GM23248 (cell line): ENCODE data around the gene GPR89B. TPM values are rescaled to one million over a fixed set of nuclear protein-coding genes. Genes with fewer than 3 reads are reported as not detected.
"Not testable (repeated sequence)": the region's sequence is repeated elsewhere in the genome, so short reads cannot be mapped to it uniquely, and the experiment has no call there.

Experiments used
- DNase-seq: peaks from one replicate; pipeline ENCODE4 v3.0.0-alpha.2; 2015
- H2AFZ ChIP-seq: fragments of 200-600 bp; sonication (generic); 2 replicates; pipeline ENCODE4 v1.6.1; 2016; ENCODE audit warnings: antibody characterized with exemption
- H3F3A ChIP-seq: fragments of 200-600 bp; sonication (generic); 2 replicates; pipeline ENCODE4 v1.6.1; 2016; ENCODE audit warnings: mild to moderate bottlenecking, antibody characterized with exemption, mixed run types; ENCODE audit not compliant: insufficient read depth
- H3K27ac ChIP-seq: fragments of 200-600 bp; sonication (generic); 2 replicates; pipeline ENCODE4 v1.5.1; 2016; ENCODE audit warnings: mild to moderate bottlenecking
- H3K27me3 ChIP-seq: fragments of 200-600 bp; sonication (generic); replicated peaks from 2 replicates; pipeline ENCODE4 v1.6.1; 2016; ENCODE audit warnings: mild to moderate bottlenecking; ENCODE audit not compliant: insufficient read depth
- H3K36me3 ChIP-seq: fragments of 200-600 bp; sonication (generic); 2 replicates; pipeline ENCODE4 v1.6.1; 2016; ENCODE audit warnings: low read depth, mild to moderate bottlenecking
- H3K4me1 ChIP-seq: fragments of 200-600 bp; sonication (generic); 2 replicates; pipeline ENCODE4 v1.6.1; 2016; ENCODE audit warnings: mild to moderate bottlenecking; ENCODE audit not compliant: insufficient read depth
- H3K4me2 ChIP-seq: fragments of 200-600 bp; sonication (generic); one replicate; pipeline ENCODE4 v1.6.1; 2016; ENCODE audit warnings: mild to moderate bottlenecking; ENCODE audit not compliant: unreplicated experiment
- H3K4me3 ChIP-seq: fragments of 200-600 bp; sonication (generic); 2 replicates; pipeline ENCODE4 v1.5.1; 2016; ENCODE audit warnings: mild to moderate bottlenecking
- H3K79me2 ChIP-seq: fragments of 200-600 bp; sonication (generic); 2 replicates; pipeline ENCODE4 v1.6.1; 2016; ENCODE audit warnings: mild to moderate bottlenecking; ENCODE audit not compliant: insufficient read depth
- H3K9ac ChIP-seq: fragments of 200-600 bp; sonication (generic); 2 replicates; pipeline ENCODE4 v1.6.1; 2016; ENCODE audit warnings: mild to moderate bottlenecking
- H3K9me2 ChIP-seq: fragments of 200-600 bp; sonication (generic); 2 replicates; pipeline ENCODE4 v1.6.1; 2016; ENCODE audit warnings: mixed run types, mild to moderate bottlenecking, moderate library complexity; ENCODE audit not compliant: insufficient read depth
- H3K9me3 ChIP-seq: fragments of 200-600 bp; sonication (generic); one replicate; pipeline ENCODE4 v1.6.1; 2017; ENCODE audit warnings: low read depth
- H4K20me1 ChIP-seq: fragments of 200-600 bp; sonication (generic); 2 replicates; pipeline ENCODE4 v1.6.0; 2016; ENCODE audit not compliant: insufficient read depth
- EZH2 ChIP-seq: fragments of 200-600 bp; sonication (generic); IDR thresholded peaks from 2 replicates; pipeline ENCODE4 v1.6.1; 2018; ENCODE audit warnings: antibody characterized with exemption, mild to moderate bottlenecking; ENCODE audit not compliant: insufficient read depth, poor library complexity, severe bottlenecking
- EZH2phosphoT487 ChIP-seq: fragments of 200-600 bp; sonication (generic); IDR thresholded peaks from 2 replicates; pipeline ENCODE4 v1.6.1; 2018; ENCODE audit warnings: antibody characterized with exemption, moderate library complexity, mild to moderate bottlenecking, low read depth; ENCODE audit not compliant: insufficient read depth
- WGBS, 2 experiments: methylation state at CpG; one replicate each; pipeline ENCODE4 v1.1.6; 2015 to 2017; ENCODE audit warnings: low lambda C conversion rate in 2 of 2, low coverage in 1 of 2; ENCODE audit errors: missing lambda C conversion rate in 2 of 2; 5-methylcytosine and 5-hydroxymethylcytosine counted together
- in situ Hi-C: fragments of 300-500 bp; cut with MboI; formaldehyde crosslinking; loops from 2 replicates; pipeline ENCODE4 v1.15.0; 2020
- polyA plus RNA-seq: library from polyadenylated mRNA; unstranded; fragments of >200 nt; fragmentation: Nextera tagmentation; extraction: Ambion mirVana; gene quantifications from 2 replicates; pipeline ENCODE4 v1.2.1, GENCODE V29; 2016
- total RNA-seq: library from RNA; depleted of rRNA; stranded (reverse); fragments of >200 nt; shearing (Covaris generic); gene quantifications from 2 replicates; pipeline ENCODE4 v1.2.3, GENCODE V29; 2014

Gene GPR89B
- total and polyA plus RNA-seq, 2 experiments from 2014 or later = 13.3 to 20.8 TPM

DNA sequence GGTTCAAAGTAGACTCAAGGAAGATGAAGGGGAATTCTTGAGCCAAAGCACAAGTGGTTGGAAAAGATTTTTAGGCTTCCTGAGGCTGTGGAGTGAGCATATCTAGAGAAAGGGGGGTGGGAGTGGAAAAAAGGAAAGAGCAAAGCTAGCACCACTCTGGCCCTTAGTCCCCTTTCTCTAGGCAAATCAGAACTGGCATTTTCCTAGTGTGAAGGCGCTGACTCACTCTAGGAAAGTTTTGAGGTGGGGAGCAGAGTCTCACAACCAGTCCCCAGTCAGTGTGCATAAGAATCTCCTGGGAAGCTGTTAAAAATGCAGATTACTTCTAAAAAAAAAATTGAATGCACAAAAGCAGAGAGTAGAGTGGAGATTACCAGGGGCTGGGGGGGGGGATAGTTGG is 3.4 kb upstream of the GPR89B start:
- TF ChIP-seq EZH2phosphoT487 (no peak), EZH2 (no peak)
- Histone ChIP-seq H3K27ac (no peak overlapping the region), H3K9ac (no peak overlapping the region), H3K36me3 (no peaks in the 10 kb centered on the region), H3K79me2 (peaks cover 6% of the 10 kb centered on the region), H2AFZ (no peak overlapping the region), H3K4me1 (peaks cover 6% of the 10 kb centered on the region; the same call in 1 of the 2 replicates), H3K9me3 (no peaks in the 10 kb centered on the region), H3K9me2 (no peaks in the 10 kb centered on the region), H3K27me3 (no peaks in the 10 kb centered on the region), H3F3A (no peaks in the 10 kb centered on the region), H3K4me3 (no peak overlapping the region), H3K4me2 (no peak overlapping the region), H4K20me1 (no peaks in the 10 kb centered on the region)
- in situ Hi-C loops = no loop called here
- DNase-seq = no peak
- WGBS, 2 experiments = 75 to 78% methylated on average over 1 of the region's 1 CpG

DNA sequence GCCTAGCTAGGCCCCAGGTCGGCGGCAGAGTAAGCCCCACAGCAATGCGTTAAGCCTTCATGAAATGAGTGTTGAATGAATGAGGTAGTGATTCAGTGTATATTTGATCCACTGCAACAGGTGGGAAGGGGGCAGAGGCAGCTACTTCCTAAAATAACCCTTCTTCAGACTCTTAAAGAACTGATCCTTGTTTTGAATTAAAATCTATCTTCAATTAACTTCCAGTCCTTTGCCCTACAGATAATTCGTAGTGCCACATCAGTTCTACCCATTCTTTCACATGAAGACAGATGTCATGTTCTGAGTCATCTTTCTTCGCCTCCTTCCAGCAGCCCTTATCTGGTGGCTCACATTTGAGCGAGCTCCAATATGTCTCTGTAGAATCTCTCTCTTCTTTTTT is 1.0 kb upstream of the GPR89B start:
- DNase-seq = not testable (repeated sequence)
- 66 to 86% methylated on average over 3 to 6 of the region's 6 CpGs for WGBS, 2 experiments

DNA sequence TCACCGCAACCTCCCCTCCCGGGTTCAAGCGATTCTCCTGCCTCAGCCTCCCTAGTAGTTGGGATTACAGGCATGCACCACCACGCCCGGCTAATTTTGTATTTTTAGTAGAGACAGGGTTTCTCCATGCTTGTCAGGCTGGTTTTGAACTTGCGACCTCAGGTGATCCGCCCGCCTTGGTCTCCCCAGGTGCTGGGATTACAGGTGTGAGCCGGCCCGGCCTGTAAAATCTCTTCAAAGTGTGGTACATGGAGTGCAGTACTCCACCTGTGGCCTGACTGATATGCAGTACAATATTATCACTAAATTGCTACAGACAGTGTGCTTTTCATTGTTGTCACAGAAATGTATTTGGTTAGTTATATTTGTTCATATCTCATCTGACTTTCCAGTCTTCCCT is 531 bp upstream of the GPR89B start:
- H2AFZ ChIP-seq, H4K20me1 ChIP-seq, H3K9me3 ChIP-seq, H3K4me1 ChIP-seq, H3F3A ChIP-seq, DNase-seq, H3K9ac ChIP-seq, in situ Hi-C loops, H3K4me2 ChIP-seq, H3K4me3 ChIP-seq, H3K27me3 ChIP-seq, H3K27ac ChIP-seq, H3K36me3 ChIP-seq, H3K9me2 ChIP-seq: not testable (repeated sequence)
- WGBS, 2 experiments = 80 to 90% methylated on average over 3 to 7 of the region's 10 CpGs
- H3K79me2 ChIP-seq = peaks cover 25% of the 10 kb centered on the region

More for the DNA sequence above, 1.0 kb upstream of the GPR89B start:
- H3K9ac ChIP-seq, H3K36me3 ChIP-seq, H3K4me2 ChIP-seq, H4K20me1 ChIP-seq, H2AFZ ChIP-seq, in situ Hi-C loops, H3K4me1 ChIP-seq, H3K27ac ChIP-seq, H3K27me3 ChIP-seq, H3F3A ChIP-seq, H3K9me2 ChIP-seq, H3K4me3 ChIP-seq, H3K9me3 ChIP-seq: not testable (repeated sequence)
- peaks cover 25% of the 10 kb centered on the region for H3K79me2 ChIP-seq

DNA sequence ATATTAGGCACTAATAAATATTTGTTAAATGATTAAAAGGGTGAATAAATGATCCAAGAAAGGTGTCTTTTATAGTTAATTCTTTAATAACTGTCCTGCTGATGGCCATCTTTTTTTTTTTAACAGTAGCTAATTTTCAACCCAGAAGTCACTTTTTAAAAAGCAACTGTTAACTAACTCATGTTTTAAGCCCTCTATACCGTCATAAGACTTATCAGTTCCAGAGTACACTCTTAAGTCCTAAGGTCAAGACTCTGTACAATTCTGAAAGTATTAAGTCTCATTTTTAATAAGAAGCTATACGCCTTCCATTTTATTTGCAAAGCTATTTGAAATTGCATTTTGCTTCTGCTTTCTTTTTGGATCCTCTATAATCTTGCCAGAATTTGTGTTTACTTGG is 2.9 kb downstream of the GPR89B start:
- H3K9me3 ChIP-seq, DNase-seq, H2AFZ ChIP-seq, H3K4me2 ChIP-seq, H3F3A ChIP-seq, H3K4me1 ChIP-seq, H3K27me3 ChIP-seq, H3K9ac ChIP-seq, H4K20me1 ChIP-seq, H3K36me3 ChIP-seq, H3K27ac ChIP-seq, H3K4me3 ChIP-seq, in situ Hi-C loops, H3K9me2 ChIP-seq: not testable (repeated sequence)
- peaks cover 25% of the 10 kb centered on the region for H3K79me2 ChIP-seq
- 97 to 100% methylated on average over 2 of the region's 2 CpGs for WGBS, 2 experiments

DNA sequence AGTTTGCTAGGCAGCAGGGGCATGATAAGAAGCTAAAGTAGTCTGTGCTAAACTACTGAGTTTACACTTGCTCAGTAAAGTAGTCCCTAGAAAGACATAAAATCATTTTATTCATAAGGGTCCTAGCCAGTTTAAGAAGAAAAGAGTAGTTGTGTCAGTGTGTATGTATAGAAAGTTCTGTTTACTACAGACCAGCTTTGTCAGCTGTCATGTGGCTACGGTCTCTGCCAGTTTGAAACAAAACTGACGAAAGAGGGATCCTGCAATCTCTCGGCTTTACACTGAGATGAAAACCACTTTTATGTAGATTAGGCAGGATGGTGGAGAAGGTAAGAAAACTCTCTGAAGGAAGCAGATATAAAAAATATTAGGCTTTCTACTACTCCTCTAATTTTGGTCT is 7.1 kb downstream of the GPR89B start:
- H3F3A ChIP-seq, H3K36me3 ChIP-seq, H3K27ac ChIP-seq, H3K4me1 ChIP-seq, H2AFZ ChIP-seq, H3K9me2 ChIP-seq, H3K27me3 ChIP-seq, H3K9me3 ChIP-seq, in situ Hi-C loops, H3K4me2 ChIP-seq, DNase-seq, H3K4me3 ChIP-seq, H3K9ac ChIP-seq, H4K20me1 ChIP-seq: not testable (repeated sequence)
- H3K79me2 ChIP-seq = peaks cover 14% of the 10 kb centered on the region
- 96 to 97% methylated on average over 3 of the region's 3 CpGs for WGBS, 2 experiments

DNA sequence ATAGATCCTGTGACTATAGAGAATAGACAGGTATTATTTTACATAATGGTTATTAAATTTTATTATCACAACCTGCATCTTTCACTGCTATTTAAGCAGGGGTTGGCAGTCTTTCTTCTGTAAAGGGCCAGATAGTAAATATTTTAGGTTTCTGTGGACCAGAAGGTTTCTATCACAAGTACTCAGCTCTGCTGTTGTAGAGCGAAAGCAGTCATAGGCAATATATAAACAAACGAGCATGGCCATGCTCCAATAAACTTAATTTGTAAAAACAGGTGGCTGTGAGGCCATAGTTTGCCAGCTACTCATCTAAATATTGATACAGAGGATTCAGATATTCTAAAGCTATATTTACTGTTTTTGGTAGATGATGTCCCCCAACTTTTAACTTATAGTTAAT is 12.2 kb downstream of the GPR89B start:
- H3K9ac ChIP-seq, H3K4me2 ChIP-seq, in situ Hi-C loops, H3K9me3 ChIP-seq, H3K4me3 ChIP-seq, H3K27me3 ChIP-seq, H3K9me2 ChIP-seq, H2AFZ ChIP-seq, H3K4me1 ChIP-seq, H3F3A ChIP-seq, H3K27ac ChIP-seq, H4K20me1 ChIP-seq, H3K36me3 ChIP-seq, DNase-seq, H3K79me2 ChIP-seq: not testable (repeated sequence)
- WGBS, 2 experiments = 69% methylated on average over 2 of the region's 2 CpGs

DNA sequence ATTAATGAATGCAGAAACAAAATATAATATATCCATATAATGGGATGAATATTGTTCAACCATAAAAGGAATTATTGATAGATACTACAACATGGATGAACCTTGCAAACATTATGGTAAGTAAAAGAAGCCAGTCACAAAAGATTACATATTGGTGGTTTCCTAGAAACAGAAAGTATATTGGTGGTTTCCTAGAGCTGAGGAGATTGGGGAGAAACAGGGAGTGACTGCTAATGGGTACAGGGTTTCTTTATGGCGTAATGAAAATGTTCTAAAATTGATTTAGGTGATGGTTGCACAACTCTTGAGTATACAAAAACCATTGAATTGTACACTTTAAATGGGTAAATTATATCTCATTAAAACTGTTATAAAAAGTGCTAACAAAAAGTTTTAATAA is 14.3 kb downstream of the GPR89B start:
- H3K9me2 ChIP-seq, H3K27me3 ChIP-seq, H3K9me3 ChIP-seq, H3K36me3 ChIP-seq, H3K4me2 ChIP-seq, H3K4me1 ChIP-seq, H3F3A ChIP-seq, H3K4me3 ChIP-seq, H4K20me1 ChIP-seq, H3K79me2 ChIP-seq, DNase-seq, in situ Hi-C loops, H3K9ac ChIP-seq, H3K27ac ChIP-seq, H2AFZ ChIP-seq: not testable (repeated sequence)
- no CpG with 5 or more reads among the region's 1 CpG for whole genome bisulfite sequencing, 2 experiments
